Astrocyte (in vitro differentiated cells and primary cell): ENCODE data around the gene NUTM2E. TPM values are rescaled to one million over a fixed set of nuclear protein-coding genes. Genes with fewer than 3 reads are reported as not detected.
"Not testable (repeated sequence)": the region's sequence is repeated elsewhere in the genome, so short reads cannot be mapped to it uniquely, and the experiment has no call there.

Source experiments
- DNase-seq: peaks from one replicate; pipeline ENCODE4 v3.0.0-alpha.2; 2010; ENCODE audit warnings: low read depth
- FAIRE-seq: peaks from 2 replicates; lab custom pipeline; 2011; peaks lifted over from hg19 to GRCh38; lab: Jason Lieb, UNC
- H2AFZ ChIP-seq: 2 replicates; pipeline ENCODE4 v1.6.0; 2012; ENCODE audit warnings: low read depth, low read length, inconsistent platforms
- H3K27ac ChIP-seq: 2 replicates; pipeline ENCODE4 v1.5.1; 2011; ENCODE audit warnings: low read depth, low read length, inconsistent platforms
- H3K27me3 ChIP-seq: 2 replicates; pipeline ENCODE4 v1.6.0; 2011; ENCODE audit warnings: low read length, inconsistent platforms; ENCODE audit not compliant: insufficient read depth
- H3K36me3 ChIP-seq: 2 replicates; pipeline ENCODE4 v1.5.1; 2011; ENCODE audit warnings: low read length, inconsistent platforms; ENCODE audit not compliant: insufficient read depth
- H3K4me1 ChIP-seq: 2 replicates; pipeline ENCODE4 v1.5.1; 2011; ENCODE audit warnings: low read length, inconsistent platforms; ENCODE audit not compliant: insufficient read depth
- H3K4me2 ChIP-seq: 2 replicates; pipeline ENCODE4 v1.6.0; 2012; ENCODE audit warnings: low read length, inconsistent platforms
- H3K4me3 ChIP-seq: 2 replicates; pipeline ENCODE4 v1.5.1; 2011; ENCODE audit warnings: low read depth, mild to moderate bottlenecking, low read length, inconsistent platforms; ENCODE audit not compliant: insufficient read depth
- H3K79me2 ChIP-seq: 2 replicates; pipeline ENCODE4 v1.6.0; 2012; ENCODE audit warnings: mild to moderate bottlenecking, low read length, inconsistent platforms; ENCODE audit not compliant: insufficient read depth
- H3K9ac ChIP-seq: 2 replicates; pipeline ENCODE4 v1.6.0; 2012; ENCODE audit warnings: mild to moderate bottlenecking, low read length, inconsistent platforms
- H3K9me3 ChIP-seq: 2 replicates; pipeline ENCODE4 v1.5.1; 2012; ENCODE audit warnings: low read depth, mild to moderate bottlenecking, low read length, inconsistent platforms; ENCODE audit not compliant: insufficient read depth
- H4K20me1 ChIP-seq: 2 replicates; pipeline ENCODE4 v1.6.0; 2012; ENCODE audit warnings: low read length, inconsistent platforms; ENCODE audit not compliant: insufficient read depth
- H3K27ac Mint-ChIP-seq: one replicate; pipeline ENCODE4 v1.8.0; 2021; ENCODE audit warnings: mild to moderate bottlenecking, mixed read lengths; ENCODE audit not compliant: unreplicated experiment
- H3K27me3 Mint-ChIP-seq: one replicate; pipeline ENCODE4 v1.8.0; 2021; ENCODE audit warnings: low read depth, mixed read lengths; ENCODE audit not compliant: unreplicated experiment
- H3K36me3 Mint-ChIP-seq: one replicate; pipeline ENCODE4 v1.8.0; 2021; ENCODE audit warnings: low read depth, mixed read lengths; ENCODE audit not compliant: unreplicated experiment
- H3K4me1 Mint-ChIP-seq: one replicate; pipeline ENCODE4 v1.8.0; 2021; ENCODE audit warnings: low read depth, mixed read lengths; ENCODE audit not compliant: unreplicated experiment
- H3K4me3 Mint-ChIP-seq: one replicate; pipeline ENCODE4 v1.8.0; 2021; ENCODE audit warnings: mild to moderate bottlenecking, moderate library complexity, mixed read lengths; ENCODE audit not compliant: unreplicated experiment
- H3K9me3 Mint-ChIP-seq: one replicate; pipeline ENCODE4 v1.8.0; 2021; ENCODE audit warnings: mild to moderate bottlenecking, mixed read lengths; ENCODE audit not compliant: unreplicated experiment
- total RNA-seq: library from RNA; stranded (reverse); gene quantifications from 2 replicates; pipeline ENCODE4 v1.2.1, GENCODE V29; 2021

The NUTM2E gene
- total RNA-seq, 1 donor from 2014 or later: 0.50 TPM

DNA sequence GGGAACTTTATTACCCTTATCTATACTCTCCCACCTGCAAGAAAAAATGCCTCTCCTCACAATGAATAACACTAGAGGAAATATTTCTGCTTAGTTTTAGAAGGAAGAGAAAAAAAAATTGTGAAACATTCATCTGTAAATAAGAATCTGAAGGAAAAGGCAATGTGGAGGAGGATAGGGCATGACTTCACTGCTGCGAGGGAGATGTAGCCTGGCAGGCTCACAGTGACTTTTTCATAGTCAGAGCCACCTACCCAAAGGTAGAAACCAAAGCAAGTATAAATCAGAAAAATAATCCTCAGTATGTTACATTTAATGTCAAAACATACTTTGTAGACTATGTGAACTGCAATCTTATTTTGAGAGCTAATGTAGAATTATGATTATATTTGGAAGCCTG, 10.4 kb downstream of the NUTM2E start:
- H3K36me3 Mint-ChIP-seq, H3K27me3 Mint-ChIP-seq, H3K4me1 ChIP-seq, H3K27me3 ChIP-seq, H3K9me3 ChIP-seq, H3K9me3 Mint-ChIP-seq, H3K4me2 ChIP-seq, H2AFZ ChIP-seq, H3K4me3 Mint-ChIP-seq, H3K36me3 ChIP-seq, H3K27ac Mint-ChIP-seq, FAIRE-seq, H4K20me1 ChIP-seq, H3K4me3 ChIP-seq, H3K27ac ChIP-seq, H3K9ac ChIP-seq, H3K79me2 ChIP-seq, DNase-seq, H3K4me1 Mint-ChIP-seq: not testable (repeated sequence)

DNA sequence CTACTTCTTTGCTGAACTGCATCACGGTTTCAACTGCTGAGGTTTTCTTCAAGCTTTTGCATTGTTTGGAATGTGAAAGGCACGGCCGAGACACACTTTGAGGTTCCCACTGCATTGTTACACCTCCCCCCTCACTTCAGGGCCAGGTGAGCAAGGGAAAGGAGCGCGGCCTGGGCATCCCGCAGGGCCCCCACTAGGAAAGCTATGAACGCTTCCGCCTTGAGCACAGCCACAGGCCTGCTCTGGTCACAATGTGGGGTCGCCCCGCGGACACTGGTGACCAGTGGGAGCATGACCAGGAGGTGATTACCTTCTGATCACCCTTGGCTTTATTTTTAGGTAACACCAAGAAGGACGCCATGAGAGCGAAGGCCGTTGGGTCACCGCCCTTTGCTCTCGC, 11.9 kb downstream of the NUTM2E start:
- not testable (repeated sequence) for H3K27ac ChIP-seq, FAIRE-seq, H3K4me1 Mint-ChIP-seq, H3K36me3 Mint-ChIP-seq, H3K4me1 ChIP-seq, H3K4me3 Mint-ChIP-seq, DNase-seq, H3K9ac ChIP-seq, H3K27ac Mint-ChIP-seq, H3K9me3 ChIP-seq, H3K36me3 ChIP-seq, H3K4me2 ChIP-seq, H2AFZ ChIP-seq, H3K27me3 Mint-ChIP-seq, H3K27me3 ChIP-seq, H3K4me3 ChIP-seq, H4K20me1 ChIP-seq, H3K79me2 ChIP-seq, H3K9me3 Mint-ChIP-seq

DNA sequence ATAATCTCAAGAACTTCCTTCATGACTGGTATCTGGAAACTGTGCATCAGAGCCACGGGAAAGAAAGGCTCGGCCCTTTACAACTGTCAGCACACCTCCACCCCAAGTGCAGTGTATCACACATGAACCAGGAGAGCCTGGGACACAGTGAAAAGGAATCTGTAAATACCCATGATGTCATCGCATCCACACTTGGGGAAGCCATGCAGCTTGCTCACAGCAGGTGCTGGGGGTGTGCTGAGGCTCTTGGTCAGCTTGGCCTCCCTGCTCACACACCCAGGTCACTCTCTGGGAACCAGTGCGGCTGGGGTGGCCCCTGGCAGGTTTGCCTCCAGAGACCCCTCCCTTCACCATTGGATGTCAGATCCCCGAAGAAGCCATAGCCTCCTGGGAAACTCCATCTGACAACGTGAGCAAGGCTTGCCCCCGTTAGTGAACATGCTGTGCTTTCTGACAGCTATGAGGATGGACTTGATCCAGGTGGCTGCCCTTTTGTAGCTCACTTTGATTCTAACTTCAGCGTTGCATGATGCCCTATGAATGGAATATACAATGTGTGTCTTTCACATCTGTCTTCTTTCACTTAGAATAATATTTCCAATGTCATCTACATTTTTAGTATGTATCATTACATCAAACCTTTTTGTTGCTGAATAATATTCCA, 26.8 kb downstream of the NUTM2E start:
- H3K9me3 Mint-ChIP-seq, H3K4me1 Mint-ChIP-seq: not testable (repeated sequence)

DNA sequence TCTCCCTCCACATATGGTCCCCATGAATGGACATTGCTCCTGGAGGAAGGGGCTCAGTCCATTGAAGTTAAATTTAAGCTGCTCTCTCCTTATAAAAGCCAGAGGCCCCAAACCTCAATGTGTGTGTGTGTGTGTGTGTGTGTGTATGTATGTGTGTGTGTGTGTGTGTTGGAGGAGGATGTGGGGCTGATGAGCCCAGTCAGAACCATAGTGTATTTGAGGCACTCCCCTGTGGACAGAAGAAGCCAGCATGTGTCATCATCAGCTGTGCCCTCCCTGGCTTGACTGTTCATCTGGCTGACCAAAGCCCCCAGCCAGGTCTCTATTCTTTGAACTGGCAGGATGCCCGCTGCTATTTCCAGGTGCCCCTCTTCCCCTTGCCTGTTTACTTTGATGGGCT, 35.7 kb downstream of the NUTM2E start:
- H3K9me3 Mint-ChIP-seq, H3K4me3 Mint-ChIP-seq, H3K4me1 ChIP-seq, H4K20me1 ChIP-seq, H3K4me3 ChIP-seq, H3K9ac ChIP-seq, H3K9me3 ChIP-seq, H3K36me3 ChIP-seq, H3K79me2 ChIP-seq, H3K36me3 Mint-ChIP-seq, DNase-seq, H3K27ac Mint-ChIP-seq, H3K4me1 Mint-ChIP-seq, H3K4me2 ChIP-seq, H3K27ac ChIP-seq, H3K27me3 ChIP-seq, H2AFZ ChIP-seq, FAIRE-seq: not testable (repeated sequence)
- H3K27me3 Mint-ChIP-seq: peaks cover 18% of the 10 kb centered on the region

More for the DNA sequence above, 26.8 kb downstream of the NUTM2E start:
- not testable (repeated sequence) for H3K4me1 ChIP-seq, H3K36me3 Mint-ChIP-seq, H3K9ac ChIP-seq, H3K36me3 ChIP-seq, H3K4me3 Mint-ChIP-seq, H4K20me1 ChIP-seq, H3K27me3 ChIP-seq, DNase-seq, H3K27me3 Mint-ChIP-seq, H3K27ac Mint-ChIP-seq, H3K79me2 ChIP-seq, H3K27ac ChIP-seq, FAIRE-seq, H3K4me2 ChIP-seq, H3K9me3 ChIP-seq, H2AFZ ChIP-seq, H3K4me3 ChIP-seq

DNA sequence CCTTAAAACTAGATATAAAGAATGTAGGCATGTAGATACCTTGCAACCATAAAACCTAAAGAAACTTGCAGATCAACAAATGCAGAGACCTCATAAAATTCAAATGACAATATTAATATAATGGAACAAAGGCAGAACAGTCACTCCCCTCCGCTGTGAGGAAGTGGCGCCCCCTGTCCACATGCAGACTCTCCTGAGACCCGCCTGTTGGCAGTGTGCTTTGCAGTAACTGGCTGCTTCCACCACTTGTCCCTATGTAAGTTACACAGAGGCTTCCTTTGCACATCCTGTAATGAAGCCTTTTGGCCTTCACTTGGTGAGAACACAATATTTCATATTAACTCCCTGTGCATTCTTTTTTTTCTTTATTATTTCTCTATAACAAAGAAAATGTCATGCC, 36.3 kb downstream of the NUTM2E start:
- not testable (repeated sequence) for H3K4me3 Mint-ChIP-seq, DNase-seq, H3K4me1 Mint-ChIP-seq, H3K27ac ChIP-seq, H3K36me3 ChIP-seq, H3K9me3 ChIP-seq, FAIRE-seq, H3K9me3 Mint-ChIP-seq, H3K36me3 Mint-ChIP-seq, H3K79me2 ChIP-seq, H3K4me1 ChIP-seq, H4K20me1 ChIP-seq, H3K4me2 ChIP-seq, H3K27me3 ChIP-seq, H3K27ac Mint-ChIP-seq, H3K9ac ChIP-seq, H2AFZ ChIP-seq, H3K4me3 ChIP-seq
- H3K27me3 Mint-ChIP-seq: peaks cover 15% of the 10 kb centered on the region

DNA sequence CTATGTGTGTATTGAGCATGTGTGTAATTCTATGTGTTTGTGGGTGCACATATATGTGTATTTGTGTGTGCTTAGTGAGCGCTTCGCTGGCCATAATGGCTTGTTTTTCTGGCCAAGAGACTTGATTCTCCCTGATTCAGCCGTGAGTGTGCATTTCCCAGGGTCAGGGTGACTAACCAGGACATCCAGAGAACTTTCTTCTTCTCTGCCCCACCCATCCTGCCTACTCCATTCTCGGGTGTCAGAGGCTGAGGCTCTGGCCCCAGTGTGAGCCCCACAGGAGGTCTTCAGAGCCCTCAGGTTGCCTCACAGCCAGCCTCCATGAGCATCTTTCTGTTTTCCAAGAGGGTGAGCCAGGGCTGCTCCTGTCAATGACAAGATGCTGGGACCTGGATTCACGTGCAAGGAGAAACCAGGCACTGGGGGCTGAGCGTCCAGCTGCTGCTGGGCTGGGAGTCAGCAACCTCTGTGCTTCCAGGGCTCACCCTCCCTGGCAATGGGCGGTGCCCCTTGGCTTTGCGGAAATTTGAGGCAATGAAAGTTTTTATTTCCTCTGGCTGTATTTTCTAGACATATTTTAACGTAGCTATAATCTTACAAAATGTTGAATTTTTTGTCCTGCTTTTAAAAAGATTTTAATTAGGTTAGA, 40.5 kb downstream of the NUTM2E start:
- not testable (repeated sequence) for H3K9me3 ChIP-seq, H3K36me3 ChIP-seq, H3K4me3 Mint-ChIP-seq, FAIRE-seq, H3K27me3 ChIP-seq, H2AFZ ChIP-seq, H3K36me3 Mint-ChIP-seq, H3K27ac ChIP-seq, H3K9ac ChIP-seq, H3K79me2 ChIP-seq, H3K4me1 ChIP-seq, H3K9me3 Mint-ChIP-seq, H3K4me3 ChIP-seq, H3K27me3 Mint-ChIP-seq, H3K4me2 ChIP-seq, H3K4me1 Mint-ChIP-seq, H3K27ac Mint-ChIP-seq, DNase-seq, H4K20me1 ChIP-seq
